Endothelial cell of umbilical vein (primary cell): Measurements from ENCODE around the gene NFYA. TPM values are rescaled to one million over a fixed set of nuclear protein-coding genes. Genes with fewer than 3 reads are reported as not detected.

ENCODE experiments used
- BruUV-seq: library from RNA; stranded (reverse); fragments of 400-500 nt; replicated peaks from 2 replicates; lab custom pipeline; 2021; lab: Mats Ljungman, UMichigan
- CTCF ChIA-PET: fragments of 300-600, 350-600 bp; sonication (Branson Sonifier 250); formaldehyde crosslinking; loops from one replicate; lab custom pipeline; 2021; ENCODE audit warnings: antibody characterized with exemption, inconsistent platforms; lab: Charles Lee
- POLR2A ChIA-PET: fragments of 300-600, 350-600 bp; sonication (Branson Sonifier 250); formaldehyde crosslinking; loops from one replicate; lab custom pipeline; 2021; ENCODE audit warnings: antibody characterized with exemption, inconsistent platforms; lab: Charles Lee
- DNase-seq: peaks from one replicate; pipeline ENCODE4 v3.0.0-alpha.2; 2011; ENCODE audit warnings: low read depth, low spot score
- FAIRE-seq: peaks from 2 replicates; lab custom pipeline; 2011; peaks lifted over from hg19 to GRCh38; lab: Jason Lieb, UNC
- H2AFZ ChIP-seq: 2 replicates; pipeline ENCODE4 v1.6.0; 2012; ENCODE audit warnings: low read depth, low read length, control low read depth, inconsistent platforms
- H3K27ac ChIP-seq: 2 replicates; pipeline ENCODE4 v1.5.1; 2011; ENCODE audit warnings: low read depth, mild to moderate bottlenecking, control low read depth, low read length, moderate library complexity; ENCODE audit not compliant: insufficient read depth
- H3K27me3 ChIP-seq, 2 experiments: 2 replicates each; pipeline versions ENCODE4 v1.6.0 to v1.6.1; 2011; ENCODE audit warnings: low read length in 2 of 2, mixed read lengths in 1 of 2; ENCODE audit not compliant: control insufficient read depth in 2 of 2, insufficient read depth in 2 of 2
- H3K36me3 ChIP-seq, 2 experiments: 2 replicates in 1 of 2; 3 replicates in 1 of 2; pipeline ENCODE4 v1.5.1; 2011; ENCODE audit warnings: low read length in 2 of 2, mild to moderate bottlenecking in 1 of 2, moderate library complexity in 1 of 2; ENCODE audit not compliant: control insufficient read depth in 2 of 2, insufficient read depth in 2 of 2; ENCODE audit errors: extremely low read depth in 1 of 2
- H3K4me1 ChIP-seq: 3 replicates; pipeline ENCODE4 v1.5.1; 2011; ENCODE audit warnings: mild to moderate bottlenecking, low read length; ENCODE audit not compliant: control insufficient read depth, insufficient read depth; ENCODE audit errors: extremely low read depth
- H3K4me2 ChIP-seq: 2 replicates; pipeline ENCODE4 v1.6.1; 2011; ENCODE audit warnings: low read length, control low read depth, mixed read lengths; ENCODE audit not compliant: insufficient read depth
- H3K4me3 ChIP-seq, 3 experiments: fragments of 200-600 bp in 1 of 3; sonication (generic), shearing (Covaris generic) in 1 of 3; replicated peaks in 1 of 3; 2 replicates each; pipeline ENCODE4 v1.5.1; 2011 to 2016; ENCODE audit warnings: control low read depth in 3 of 3, low read length in 3 of 3, mild to moderate bottlenecking in 2 of 3, inconsistent platforms in 1 of 3, low read depth in 1 of 3, moderate library complexity in 1 of 3; ENCODE audit not compliant: insufficient read depth in 1 of 3
- H3K79me2 ChIP-seq: 2 replicates; pipeline ENCODE4 v1.6.0; 2012; ENCODE audit warnings: low read length, inconsistent platforms; ENCODE audit not compliant: control insufficient read depth, insufficient read depth
- H3K9ac ChIP-seq: replicated peaks from 2 replicates; pipeline ENCODE3; 2011; ENCODE audit warnings: low read length, control low read depth; ENCODE audit not compliant: insufficient read depth; ENCODE audit errors: extremely low read depth
- H3K9me1 ChIP-seq: replicated peaks from 3 replicates; pipeline ENCODE4 v1.6.0; 2011; ENCODE audit warnings: mild to moderate bottlenecking, low read length; ENCODE audit not compliant: control insufficient read depth, insufficient read depth; ENCODE audit errors: extremely low read depth
- H3K9me3 ChIP-seq: replicated peaks from 2 replicates; pipeline ENCODE4 v1.5.1; 2012; ENCODE audit warnings: low read length, inconsistent platforms; ENCODE audit not compliant: control insufficient read depth, insufficient read depth
- H4K20me1 ChIP-seq: replicated peaks from 2 replicates; pipeline ENCODE3; 2011; ENCODE audit warnings: mild to moderate bottlenecking, low read length; ENCODE audit not compliant: control insufficient read depth, insufficient read depth; ENCODE audit errors: extremely low read depth
- EZH2 ChIP-seq: IDR thresholded peaks from 2 replicates; pipeline ENCODE4 v1.6.1; 2012; ENCODE audit warnings: borderline replicate concordance, low read depth, mild to moderate bottlenecking, moderate library complexity, low read length, inconsistent platforms; ENCODE audit not compliant: severe bottlenecking
- FOS ChIP-seq: IDR thresholded peaks from 2 replicates; pipeline ENCODE4 v1.6.1; 2011; ENCODE audit warnings: mild to moderate bottlenecking, low read length, moderate library complexity, borderline replicate concordance; ENCODE audit not compliant: insufficient read depth
- GATA2 ChIP-seq: IDR thresholded peaks from 2 replicates; pipeline ENCODE4 v1.7.0; 2011; ENCODE audit warnings: low read depth, mild to moderate bottlenecking, moderate library complexity, mixed read lengths, low read length; ENCODE audit not compliant: insufficient read length, insufficient read depth
- JUN ChIP-seq: IDR thresholded peaks from 2 replicates; pipeline ENCODE4 v1.6.1; 2011; ENCODE audit warnings: borderline replicate concordance, low read depth; ENCODE audit not compliant: insufficient read length, insufficient read depth
- MAX ChIP-seq: IDR thresholded peaks from 2 replicates; pipeline ENCODE4 v1.6.1; 2011; ENCODE audit not compliant: insufficient read depth, insufficient read length
- MYC ChIP-seq: IDR thresholded peaks from one replicate; pipeline ENCODE4 v1.6.1; 2011; ENCODE audit warnings: mild to moderate bottlenecking, low read depth, low read length
- POLR2A ChIP-seq: IDR thresholded peaks from 2 replicates; pipeline ENCODE4 v1.6.1; 2012; ENCODE audit warnings: low read depth, mild to moderate bottlenecking, control low read depth, low read length
- POLR2AphosphoS5 ChIP-seq: IDR thresholded peaks from 2 replicates; pipeline ENCODE4 v1.6.1; 2012; ENCODE audit warnings: low read depth, mild to moderate bottlenecking, control low read depth, low read length, moderate library complexity; ENCODE audit not compliant: insufficient read depth
- dilution Hi-C: fragments of 300-500 bp; cut with MboI; formaldehyde crosslinking; loops from one replicate; pipeline ENCODE4 v1.15.0; 2019; ENCODE audit warnings: low sequenced_read_pairs; ENCODE audit not compliant: extremely low pct_ligation_motif_present
- intact Hi-C: fragments of 100-400 bp; cut with micrococcal nuclease; formaldehyde crosslinking; loops from one replicate; pipeline ENCODE4 v1.10.0; 2022
- polyA plus RNA-seq, 4 experiments: library from polyadenylated mRNA; depleted of rRNA in 3 of 4; stranded (reverse) in 3 of 4; unstranded in 1 of 4; fragments of >200 nt; gene quantifications; 2 replicates each; pipeline versions ENCODE4 v1.2.1 to v1.2.3, GENCODE V29; 2011 to 2012; ENCODE audit warnings: missing spikeins in 1 of 4
- total RNA-seq: library from RNA; stranded (reverse); gene quantifications from 2 replicates; pipeline ENCODE4 v1.2.3, GENCODE V29; 2021
- TF ChIP-seq, protein P1 (sequence below), 2 donors: IDR thresholded peaks; 1 replicate in 1 of 2; 2 replicates in 1 of 2; pipeline ENCODE4 v1.5.1; 2011; ENCODE audit warnings: low read length in 2 of 2, mild to moderate bottlenecking in 2 of 2, moderate library complexity in 2 of 2, control low read depth in 1 of 2, inconsistent platforms in 1 of 2, low read depth in 1 of 2; ENCODE audit not compliant: insufficient read depth in 1 of 2; ENCODE audit errors: extremely low read depth in 1 of 2

The NFYA gene
- total and polyA plus RNA-seq, 2 donors (not counting 3 experiments of a cell fraction or from before 2014, with no cell fraction given) = 13.1 to 29.0 TPM

DNA sequence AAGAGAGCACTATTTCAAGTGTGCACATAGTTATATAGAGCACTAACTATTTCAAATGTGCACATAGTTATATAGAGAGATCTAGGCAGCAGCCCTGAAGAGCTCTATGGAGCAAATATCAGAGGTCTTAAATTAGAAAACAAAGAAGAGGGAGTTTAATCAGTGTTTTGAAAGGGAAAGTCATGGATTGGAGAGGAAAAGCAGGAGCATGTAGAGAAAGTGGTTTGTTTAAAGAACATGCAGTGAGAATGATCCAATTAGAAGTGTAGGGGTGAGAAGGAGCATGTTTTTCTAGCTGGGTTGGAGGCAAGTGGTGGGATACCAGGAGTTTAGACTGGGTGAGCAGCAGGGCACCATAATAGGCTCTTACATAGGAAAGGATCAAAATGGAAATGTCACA lies 64.1 kb downstream of the NFYA start:
- H4K20me1 ChIP-seq = no peaks in the 10 kb centered on the region
- FAIRE-seq (no peak), DNase-seq (no peak)
- H2AFZ ChIP-seq = no peak overlapping the region
- ChIA-PET POLR2A (no interaction called here), CTCF (interaction anchor here (0.6 kb wide), 1 partner anchor 76 kb away, joined by 4 read pairs; no protein-coding TSS in a partner anchor)
- no peak overlapping the region for H3K4me3 ChIP-seq
- H3K4me1 ChIP-seq = no peaks in the 10 kb centered on the region
- H3K27ac ChIP-seq = no peak overlapping the region
- intact Hi-C loops (no loop called here), dilution Hi-C loops (no loop called here)
- H3K4me2 ChIP-seq = no peak overlapping the region
- no peak overlapping the region for H3K9ac ChIP-seq
- H3K9me3 ChIP-seq = no peaks in the 10 kb centered on the region
- H3K79me2 ChIP-seq = no peaks in the 10 kb centered on the region
- no peak for TF ChIP-seq POLR2A
- TF ChIP-seq MAX = no peak
- no peak for TF ChIP-seq EZH2
- no peak for TF ChIP-seq POLR2AphosphoS5
- TF ChIP-seq, protein P1, sequence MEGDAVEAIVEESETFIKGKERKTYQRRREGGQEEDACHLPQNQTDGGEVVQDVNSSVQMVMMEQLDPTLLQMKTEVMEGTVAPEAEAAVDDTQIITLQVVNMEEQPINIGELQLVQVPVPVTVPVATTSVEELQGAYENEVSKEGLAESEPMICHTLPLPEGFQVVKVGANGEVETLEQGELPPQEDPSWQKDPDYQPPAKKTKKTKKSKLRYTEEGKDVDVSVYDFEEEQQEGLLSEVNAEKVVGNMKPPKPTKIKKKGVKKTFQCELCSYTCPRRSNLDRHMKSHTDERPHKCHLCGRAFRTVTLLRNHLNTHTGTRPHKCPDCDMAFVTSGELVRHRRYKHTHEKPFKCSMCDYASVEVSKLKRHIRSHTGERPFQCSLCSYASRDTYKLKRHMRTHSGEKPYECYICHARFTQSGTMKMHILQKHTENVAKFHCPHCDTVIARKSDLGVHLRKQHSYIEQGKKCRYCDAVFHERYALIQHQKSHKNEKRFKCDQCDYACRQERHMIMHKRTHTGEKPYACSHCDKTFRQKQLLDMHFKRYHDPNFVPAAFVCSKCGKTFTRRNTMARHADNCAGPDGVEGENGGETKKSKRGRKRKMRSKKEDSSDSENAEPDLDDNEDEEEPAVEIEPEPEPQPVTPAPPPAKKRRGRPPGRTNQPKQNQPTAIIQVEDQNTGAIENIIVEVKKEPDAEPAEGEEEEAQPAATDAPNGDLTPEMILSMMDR (IDR thresholded peaks at IDR 0.05; ENCODE audit: extremely low read depth in 1 of 2, insufficient read depth in 1 of 2, low read depth in 1 of 2, low read length in 2 of 2) = no peak
- no peak for TF ChIP-seq JUN
- no peak for TF ChIP-seq MYC
- no peak for TF ChIP-seq FOS
- no peak for TF ChIP-seq GATA2
- no peaks in the 10 kb centered on the region for H3K36me3 ChIP-seq
- H3K27me3 ChIP-seq = no peaks in the 10 kb centered on the region
- no TSS peak for BruUV-seq
- H3K9me1 ChIP-seq = no peaks in the 10 kb centered on the region
